HL-60/S4 (cell line): ENCODE measurements around the gene NINJ1.
"Not testable (repeated sequence)": the region's sequence is repeated elsewhere in the genome, so short reads cannot be mapped to it uniquely, and the experiment has no call there.

Experiments used
- in situ Hi-C: fragments of 300-500 bp; cut with MboI; formaldehyde crosslinking; loops from 2 replicates; pipeline ENCODE4 v1.14.3; 2022; ENCODE audit warnings: low sequenced_read_pairs

Gene NINJ1

GRCh38 chr9:93161786-93162562 lies 27.9 kb upstream of the NINJ1 start:
- in situ Hi-C loops = no loop called here

DNA sequence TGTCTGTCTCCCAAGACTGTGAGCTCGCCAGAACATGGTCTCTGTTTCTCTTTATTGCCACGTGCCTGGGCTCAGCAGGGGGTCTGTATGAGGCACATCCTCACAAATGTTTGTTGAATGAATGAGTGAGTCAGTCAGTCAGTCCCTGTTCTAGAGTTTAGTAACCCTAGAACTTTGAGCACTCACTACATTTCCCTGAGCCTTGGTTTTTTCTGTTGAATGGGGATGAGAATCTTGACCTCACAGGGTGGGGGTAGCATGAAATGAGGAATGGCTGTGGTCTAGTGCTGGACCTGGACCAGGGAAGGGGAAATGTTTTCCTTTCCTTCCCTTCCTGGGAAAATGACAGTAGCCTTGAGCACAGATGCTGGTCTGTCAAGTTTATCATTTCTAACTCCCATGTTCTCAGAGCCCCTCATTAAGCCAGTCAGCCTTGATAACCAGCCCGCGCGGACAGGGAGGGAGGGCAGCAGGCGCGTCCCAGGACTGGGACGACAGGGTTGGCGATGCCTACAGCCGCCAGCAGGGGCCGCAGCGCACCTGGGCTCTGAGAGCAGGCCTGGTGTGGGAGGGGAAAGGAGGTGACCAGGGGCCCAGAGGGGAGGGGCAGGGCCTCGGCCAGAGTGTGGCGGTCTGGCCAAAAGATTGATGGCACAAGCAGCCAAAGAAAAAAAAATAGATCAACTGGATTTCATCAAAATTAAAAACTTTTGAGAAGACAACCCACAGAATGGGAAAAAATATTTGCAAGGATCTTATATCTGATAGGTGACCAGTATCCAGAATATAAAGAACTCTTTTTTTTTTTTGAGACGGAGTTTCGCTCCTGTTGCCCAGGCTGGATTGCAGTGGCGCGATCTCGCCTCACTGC lies 25.8 kb upstream of the NINJ1 start:
- in situ Hi-C loops = no loop called here

- in situ Hi-C loops = no loop called here
Measured at GRCh38 chr9:93156475-93157008, 22.5 kb upstream of the NINJ1 start.

GRCh38 chr9:93155716-93156474 lies 21.8 kb upstream of the NINJ1 start:
- in situ Hi-C loops = no loop called here

DNA sequence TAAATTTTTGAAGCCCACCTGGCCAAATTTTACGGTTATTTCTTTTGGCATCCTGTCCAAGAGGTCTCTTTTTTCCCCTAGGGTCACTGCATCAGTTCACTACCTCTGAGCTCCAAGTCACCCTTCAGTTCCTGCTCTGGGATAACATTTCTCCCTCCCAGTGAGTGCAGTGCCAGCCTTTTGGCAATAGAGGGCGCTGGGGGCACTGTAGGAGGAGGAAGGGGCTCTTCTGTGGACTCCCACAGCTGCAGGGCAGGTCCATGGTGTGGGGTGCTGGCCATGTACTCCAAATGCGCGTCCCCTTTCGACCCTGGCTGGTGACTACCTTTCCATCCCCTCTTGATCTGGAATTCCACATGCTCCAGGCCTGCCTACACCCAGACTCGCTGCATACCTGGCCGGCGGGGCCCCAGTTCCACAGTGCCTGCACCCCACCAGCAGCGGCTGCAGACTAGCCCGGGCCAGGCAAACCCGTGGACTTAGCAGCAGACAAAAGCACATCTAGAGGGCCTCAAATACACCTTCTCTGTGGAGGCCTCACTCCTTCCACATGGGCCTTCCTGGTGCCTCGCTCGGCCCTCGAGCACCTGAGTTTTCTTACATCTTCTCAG lies 20.3 kb upstream of the NINJ1 start:
- in situ Hi-C loops = no loop called here

GRCh38 chr9:93151097-93151784 lies 17.2 kb upstream of the NINJ1 start:
- in situ Hi-C loops = no loop called here

GRCh38 chr9:93149361-93149760 lies 15.3 kb upstream of the NINJ1 start:
- in situ Hi-C loops = no loop called here

- in situ Hi-C loops = no loop called here
Measured at GRCh38 chr9:93148721-93149120, 14.7 kb upstream of the NINJ1 start.

DNA sequence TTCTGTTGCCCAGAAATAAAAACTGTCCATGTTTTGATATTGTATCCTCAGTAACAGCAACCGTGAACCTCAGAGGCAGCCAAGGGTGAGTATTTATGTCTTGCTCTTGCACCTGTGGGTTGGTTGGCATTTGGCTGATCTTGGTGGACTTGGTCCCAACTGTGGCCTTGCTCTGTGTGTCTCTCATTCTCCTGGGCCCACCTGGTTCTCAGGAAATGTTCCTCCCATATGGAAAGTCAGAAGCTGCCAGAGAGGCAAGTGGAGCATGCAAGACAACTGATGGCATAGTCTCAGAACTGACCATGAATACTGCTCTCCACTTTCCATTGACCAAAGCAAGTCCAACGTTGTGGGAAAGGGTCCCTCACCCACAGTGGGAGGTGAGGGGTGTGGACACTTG lies 13.6 kb upstream of the NINJ1 start:
- in situ Hi-C loops = no loop called here

DNA sequence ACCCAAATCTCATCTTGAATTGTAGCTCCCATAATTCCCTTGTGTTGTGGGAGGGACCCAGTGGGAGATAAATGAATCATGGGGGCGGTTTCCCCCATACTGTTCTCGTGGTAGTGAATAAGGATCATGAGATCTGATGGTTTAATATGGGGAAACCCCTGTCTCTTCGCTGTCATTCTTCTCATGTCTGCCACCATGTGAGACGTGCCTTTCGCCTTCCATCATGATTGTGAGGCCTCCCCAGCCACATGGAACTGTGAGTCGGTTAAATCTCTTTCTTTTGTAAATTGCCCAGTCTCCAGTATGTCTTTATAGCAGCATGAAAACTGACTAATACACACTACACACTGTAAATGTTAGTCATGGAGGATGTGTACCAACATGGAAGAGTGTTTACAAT lies 12.6 kb upstream of the NINJ1 start:
- in situ Hi-C loops = not testable (repeated sequence)

- in situ Hi-C loops = no loop called here
Measured at GRCh38 chr9:93143830-93144530, 9.9 kb upstream of the NINJ1 start.

DNA sequence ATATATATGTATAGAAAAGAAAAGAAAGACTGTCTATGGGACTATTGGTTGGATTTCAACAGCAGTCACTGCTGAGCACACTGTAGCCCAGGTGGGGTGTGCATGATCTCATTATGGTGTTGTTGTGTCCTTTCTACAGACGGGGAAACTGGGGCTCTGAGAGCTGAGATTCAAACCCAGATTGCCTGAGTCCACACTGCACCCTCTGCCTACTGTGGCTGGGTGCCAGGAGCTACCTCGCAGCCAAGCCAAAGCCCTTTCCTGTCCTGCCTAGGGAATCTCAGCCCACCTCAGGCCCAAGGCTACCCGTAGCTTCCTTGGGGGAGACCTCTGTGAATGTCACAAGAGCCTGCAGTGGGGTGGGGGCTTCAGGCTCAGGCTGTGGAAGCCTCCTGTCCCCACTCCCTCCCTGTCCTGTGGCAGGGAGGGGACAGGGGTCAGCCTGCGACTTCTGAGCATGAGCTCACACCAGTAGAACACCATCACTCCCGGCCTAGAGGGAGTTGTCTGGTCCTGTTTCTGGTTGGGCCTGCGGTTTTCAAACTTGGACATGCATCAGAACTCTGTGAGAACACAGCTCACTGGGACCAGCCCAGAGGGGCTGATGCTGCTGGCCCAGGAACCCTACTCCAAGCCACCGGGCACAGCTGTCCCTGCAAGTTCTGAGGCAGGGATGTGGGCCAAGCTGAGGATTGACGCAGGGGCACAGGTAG lies 7.9 kb upstream of the NINJ1 start:
- in situ Hi-C loops = no loop called here

- in situ Hi-C loops = no loop called here
Measured at GRCh38 chr9:93139365-93140182, 5.5 kb upstream of the NINJ1 start.

- in situ Hi-C loops = no loop called here
Measured at GRCh38 chr9:93138171-93138764, 4.2 kb upstream of the NINJ1 start.

- in situ Hi-C loops = no loop called here
Measured at GRCh38 chr9:93137362-93137761, 3.3 kb upstream of the NINJ1 start.

- in situ Hi-C loops = no loop called here
Measured at GRCh38 chr9:93136011-93136440, 2.0 kb upstream of the NINJ1 start.

GRCh38 chr9:93134740-93135444 lies 841 bp upstream of the NINJ1 start:
- in situ Hi-C loops = no loop called here
